Activated CD8-positive, alpha-beta T cell treated with anti-CD3 and anti-CD28 coated beads for 36 hours (primary cell): Measurements from ENCODE around the gene LDLRAD2. TPM values are rescaled to one million over a fixed set of nuclear protein-coding genes. Genes with fewer than 3 reads are reported as not detected.
"Not testable (repeated sequence)": the region's sequence is repeated elsewhere in the genome, so short reads cannot be mapped to it uniquely, and the experiment has no call there.

Experiments used
- ATAC-seq: fragments of 200-7000 bp; cut with Tn5 transposase; one replicate; pipeline ENCODE4 v1.10.0; 2021; ENCODE audit warnings: mild to moderate bottlenecking, moderate library complexity
- CTCF ChIA-PET: fragments of 350-600 bp; sonication (Branson Sonifier 250); formaldehyde crosslinking; loops from one replicate; lab custom pipeline; 2021; ENCODE audit warnings: antibody characterized with exemption; lab: Charles Lee
- POLR2A ChIA-PET: fragments of 350-600 bp; sonication (Branson Sonifier 250); formaldehyde crosslinking; loops from one replicate; lab custom pipeline; 2021; ENCODE audit warnings: antibody characterized with exemption; lab: Charles Lee
- DNase-seq: peaks from one replicate; pipeline ENCODE4 v3.0.0-alpha.2; 2020
- H3K27ac Mint-ChIP-seq: one replicate; pipeline ENCODE4 v1.8.0; 2021; ENCODE audit warnings: mild to moderate bottlenecking, mixed read lengths
- H3K27me3 Mint-ChIP-seq: one replicate; pipeline ENCODE4 v1.8.0; 2021; ENCODE audit warnings: mixed read lengths
- H3K36me3 Mint-ChIP-seq: one replicate; pipeline ENCODE4 v1.8.0; 2021; ENCODE audit warnings: low read depth, mixed read lengths
- H3K4me1 Mint-ChIP-seq: one replicate; pipeline ENCODE4 v1.8.0; 2021; ENCODE audit warnings: low read depth, mixed read lengths
- H3K4me3 Mint-ChIP-seq: one replicate; pipeline ENCODE4 v1.8.0; 2021; ENCODE audit warnings: mild to moderate bottlenecking, moderate library complexity, mixed read lengths
- H3K9me3 Mint-ChIP-seq: one replicate; pipeline ENCODE4 v1.8.0; 2021; ENCODE audit warnings: mixed read lengths
- CTCF ChIP-seq: fragments of 200-600 bp; IDR thresholded peaks from one replicate; pipeline ENCODE4 v1.8.0; 2022; ENCODE audit warnings: antibody characterized with exemption, mild to moderate bottlenecking
- intact Hi-C: fragments of 100-400 bp; cut with micrococcal nuclease; formaldehyde crosslinking; loops from one replicate; pipeline ENCODE4 v1.10.0; 2022
- total RNA-seq, 2 experiments: library from RNA; stranded (reverse); gene quantifications; one replicate each; pipeline ENCODE4 v1.2.3, GENCODE V29; 2021

LDLRAD2 gene
- total RNA-seq, 2 experiments from 2014 or later = 0.07 TPM; not detected in 1

- ChIA-PET POLR2A (no interaction called here), CTCF (no interaction called here)
- DNase-seq (no peak), ATAC-seq (no peak)
- intact Hi-C loops = no loop called here
- no peak overlapping the region for H3K27ac Mint-ChIP-seq
- H3K4me3 Mint-ChIP-seq = no peak overlapping the region
- H3K9me3 Mint-ChIP-seq = no peaks in the 10 kb centered on the region
- H3K4me1 Mint-ChIP-seq = no peaks in the 10 kb centered on the region
- H3K27me3 Mint-ChIP-seq = no peaks in the 10 kb centered on the region
- no peaks in the 10 kb centered on the region for H3K36me3 Mint-ChIP-seq
- TF ChIP-seq CTCF = no peak
These were observed 12.1 kb downstream of the LDLRAD2 start for GRCh38 chr1:21823980-21824702.

- no peak for ATAC-seq
- Mint-ChIP-seq H3K4me3 (no peak overlapping the region), H3K27me3 (no peaks in the 10 kb centered on the region), H3K9me3 (no peaks in the 10 kb centered on the region), H3K36me3 (no peaks in the 10 kb centered on the region), H3K4me1 (no peaks in the 10 kb centered on the region), H3K27ac (no peak overlapping the region)
- ChIA-PET CTCF (no interaction called here), POLR2A (no interaction called here)
- DNase-seq = no peak
- intact Hi-C loops = no loop called here
- no peak for TF ChIP-seq CTCF
These were observed 12.9 kb downstream of the LDLRAD2 start for GRCh38 chr1:21824926-21825325.

DNA sequence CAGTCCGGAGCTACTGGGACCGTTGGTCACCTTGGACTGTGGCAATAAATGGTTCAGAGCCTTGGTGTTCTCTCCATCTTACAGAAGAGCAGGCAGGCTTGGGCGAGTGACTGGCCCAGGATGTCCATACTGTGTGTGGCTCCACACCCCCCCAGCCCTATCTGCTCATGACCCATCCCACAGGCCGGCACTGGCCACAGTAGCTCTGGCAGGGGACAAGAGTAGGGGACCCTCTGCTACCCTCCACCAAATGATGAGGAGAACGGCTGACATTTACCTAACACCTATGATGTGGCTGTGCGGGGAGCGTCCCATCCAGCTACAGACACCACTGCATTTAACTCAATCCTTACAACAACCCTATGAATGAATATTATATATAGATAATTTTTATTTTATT is 13.3 kb downstream of the LDLRAD2 start:
- Mint-ChIP-seq H3K27me3 (no peaks in the 10 kb centered on the region), H3K4me1 (no peaks in the 10 kb centered on the region), H3K36me3 (no peaks in the 10 kb centered on the region), H3K4me3 (no peak overlapping the region), H3K9me3 (no peaks in the 10 kb centered on the region), H3K27ac (no peak overlapping the region)
- no peak for DNase-seq
- CTCF ChIA-PET = no interaction called here
- no peak for TF ChIP-seq CTCF
- ATAC-seq = no peak
- intact Hi-C loops = no loop called here
- POLR2A ChIA-PET = no interaction called here

GRCh38 chr1:21826694-21827093 is 14.6 kb downstream of the LDLRAD2 start:
- H3K27me3 Mint-ChIP-seq, DNase-seq, H3K9me3 Mint-ChIP-seq, H3K27ac Mint-ChIP-seq, H3K4me1 Mint-ChIP-seq, CTCF ChIA-PET, intact Hi-C loops, H3K36me3 Mint-ChIP-seq, ATAC-seq, H3K4me3 Mint-ChIP-seq: not testable (repeated sequence)
- POLR2A ChIA-PET = interaction anchor here (1.5 to 1.6 kb wide), 2 partner anchors 13 to 130 kb away, joined by 3 to 4 read pairs; no protein-coding TSS in a partner anchor

GRCh38 chr1:21827141-21827679 is 15.1 kb downstream of the LDLRAD2 start:
- no peaks in the 10 kb centered on the region for H3K36me3 Mint-ChIP-seq
- no peak overlapping the region for H3K4me3 Mint-ChIP-seq
- CTCF ChIA-PET = interaction anchor here (0.6 kb wide), 1 partner anchor 1246 kb away, joined by 3 read pairs; no protein-coding TSS in a partner anchor
- no peak overlapping the region for H3K27ac Mint-ChIP-seq
- no peaks in the 10 kb centered on the region for H3K9me3 Mint-ChIP-seq
- POLR2A ChIA-PET = interaction anchor here (1.5 to 1.6 kb wide), 2 partner anchors 12 to 130 kb away, joined by 3 to 4 read pairs; no protein-coding TSS in a partner anchor
- intact Hi-C loops = no loop called here
- no peak for ATAC-seq
- H3K4me1 Mint-ChIP-seq = no peaks in the 10 kb centered on the region
- H3K27me3 Mint-ChIP-seq = no peaks in the 10 kb centered on the region
- no peak for TF ChIP-seq CTCF
- DNase-seq = no peak
